Upper lobe of left lung (tissue), 4 donors: ENCODE results near the gene MGAM2.

Experiments
- CTCF ChIP-seq, 6 experiments: fragments of 450-650 bp in 4 of 6; fragments of 200-600 bp in 2 of 6; sonication (generic) in 2 of 6; IDR thresholded peaks; one replicate each; pipeline ENCODE4 v1.5.1; 2016 to 2019; ENCODE audit warnings: antibody characterized with exemption in 6 of 6
- EP300 ChIP-seq, 4 donors: sonication (generic); formaldehyde crosslinking; IDR thresholded peaks; one replicate each; pipeline ENCODE4 v1.5.1; 2017; ENCODE audit warnings: antibody characterized with exemption in 4 of 4, control low read depth in 2 of 4
- POLR2A ChIP-seq, 4 donors: fragments of 450-650 bp; IDR thresholded peaks; one replicate each; pipeline ENCODE4 v1.5.1; 2016 to 2017; ENCODE audit warnings: antibody characterized with exemption in 4 of 4, mild to moderate bottlenecking in 2 of 4
- POLR2AphosphoS5 ChIP-seq, 2 donors: sonication (generic); formaldehyde crosslinking; IDR thresholded peaks; one replicate each; pipeline ENCODE4 v1.5.1; 2017; ENCODE audit warnings: antibody characterized with exemption in 2 of 2

GRCh38 chr7:142114207-142114606 lies 2.7 kb downstream of the MGAM2 start:
- TF ChIP-seq POLR2AphosphoS5 (IDR thresholded peaks at IDR 0.05): no peak
- no peak for TF ChIP-seq CTCF (IDR thresholded peaks at IDR 0.05)
- no peak for TF ChIP-seq POLR2A (IDR thresholded peaks at IDR 0.05)
- no peak for TF ChIP-seq EP300 (IDR thresholded peaks at IDR 0.05)
